Fibroblast of lung (primary cell): ENCODE results near the gene DIS3L2. TPM values are rescaled to one million over a fixed set of nuclear protein-coding genes. Genes with fewer than 3 reads are reported as not detected.

Source experiments
- DNase-seq, 2 donors: peaks; one replicate each; pipeline versions ENCODE4 v3.0.0 to v3.0.0-alpha.2; 2010; ENCODE audit warnings: low read depth in 2 of 2
- H2AFZ ChIP-seq: 2 replicates; pipeline ENCODE4 v1.5.1; 2012; ENCODE audit warnings: low read length, control low read depth, inconsistent platforms
- H3K27ac ChIP-seq: 2 replicates; pipeline ENCODE4 v1.5.1; 2011; ENCODE audit warnings: low read length, control low read depth; ENCODE audit not compliant: insufficient read depth
- H3K27me3 ChIP-seq: 2 replicates; pipeline ENCODE4 v1.5.1; 2011; ENCODE audit warnings: mild to moderate bottlenecking, low read length; ENCODE audit not compliant: control insufficient read depth, insufficient read depth
- H3K36me3 ChIP-seq: 2 replicates; pipeline ENCODE4 v1.5.1; 2011; ENCODE audit warnings: low read length; ENCODE audit not compliant: control insufficient read depth, insufficient read depth
- H3K4me1 ChIP-seq: 2 replicates; pipeline ENCODE4 v1.5.1; 2011; ENCODE audit warnings: low read length; ENCODE audit not compliant: control insufficient read depth, insufficient read depth; ENCODE audit errors: extremely low read depth
- H3K4me2 ChIP-seq: 2 replicates; pipeline ENCODE4 v1.5.1; 2011; ENCODE audit warnings: low read length, control low read depth; ENCODE audit not compliant: insufficient read depth; ENCODE audit errors: extremely low read depth
- H3K4me3 ChIP-seq, 4 experiments: fragments of 200-600 bp in 1 of 4; sonication (generic) in 1 of 4; replicated peaks in 1 of 4; 2 replicates each; pipeline ENCODE4 v1.5.1; 2011 to 2016; ENCODE audit warnings: low read length in 4 of 4, low read depth in 3 of 4, mild to moderate bottlenecking in 3 of 4, control low read depth in 2 of 4, inconsistent platforms in 1 of 4, mixed read lengths in 1 of 4; ENCODE audit not compliant: insufficient read depth in 1 of 4; ENCODE audit errors: control extremely low read depth in 1 of 4
- H3K79me2 ChIP-seq: 2 replicates; pipeline ENCODE4 v1.5.1; 2012; ENCODE audit warnings: mild to moderate bottlenecking, low read length, inconsistent platforms; ENCODE audit not compliant: control insufficient read depth, insufficient read depth
- H3K9ac ChIP-seq: 2 replicates; pipeline ENCODE4 v1.5.1; 2011; ENCODE audit warnings: mild to moderate bottlenecking, low read length, control low read depth; ENCODE audit not compliant: insufficient read depth
- H3K9me3 ChIP-seq: 2 replicates; pipeline ENCODE4 v1.5.1; 2012; ENCODE audit warnings: low read depth, low read length; ENCODE audit not compliant: control insufficient read depth, insufficient read depth
- H4K20me1 ChIP-seq: 2 replicates; pipeline ENCODE4 v1.5.1; 2011; ENCODE audit warnings: low read length; ENCODE audit not compliant: control insufficient read depth, insufficient read depth; ENCODE audit errors: extremely low read depth
- EZH2 ChIP-seq: IDR thresholded peaks from 2 replicates; pipeline ENCODE4 v1.5.1; 2012; ENCODE audit warnings: low read length, control low read depth, mild to moderate bottlenecking; ENCODE audit errors: missing control alignments
- polyA plus RNA-seq, 2 donors: library from polyadenylated mRNA; depleted of rRNA in 1 of 2; stranded (reverse) in 1 of 2; unstranded in 1 of 2; fragments of >200 nt; gene quantifications; 2 replicates each; pipeline ENCODE4 v1.2.1, GENCODE V29; 2011 to 2012; ENCODE audit warnings: missing spikeins in 1 of 2
- total RNA-seq: library from RNA; depleted of rRNA; stranded (reverse); fragments of >200 nt; gene quantifications from 2 replicates; pipeline ENCODE4 v1.2.1, GENCODE V29; 2014
- TF ChIP-seq, protein P1 (sequence below), 2 donors: IDR thresholded peaks in 1 of 2; conservative IDR thresholded peaks in 1 of 2; 1 replicate in 1 of 2; 2 replicates in 1 of 2; pipeline ENCODE4 v1.5.1; 2011 to 2012; ENCODE audit warnings: low read length in 2 of 2, control low read depth in 1 of 2, inconsistent platforms in 1 of 2, low read depth in 1 of 2, mild to moderate bottlenecking in 1 of 2

The DIS3L2 gene
- total and polyA plus RNA-seq, 2 donors (not counting 1 experiment from before 2014, with no cell fraction given): 5.2 to 15.2 TPM

DNA sequence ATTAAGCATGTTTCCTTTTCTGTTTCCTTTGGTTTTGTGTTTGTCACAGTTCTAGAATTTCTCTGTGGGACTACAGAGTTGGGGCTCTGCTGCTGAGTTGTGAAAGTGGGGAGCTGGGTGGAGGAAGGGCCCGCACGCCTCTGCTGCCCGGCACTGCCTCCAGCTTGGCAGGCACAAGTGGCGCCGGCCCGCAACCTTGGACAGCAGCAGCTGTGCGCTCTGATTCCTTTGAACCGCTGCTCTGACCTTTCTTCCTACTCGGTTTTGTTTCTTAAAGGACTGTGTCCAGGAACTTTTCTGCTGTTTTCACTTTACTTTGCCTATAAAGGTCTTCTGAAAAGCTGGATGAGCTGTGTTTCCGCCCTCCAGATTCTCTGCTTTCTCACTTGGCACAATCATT is 279.4 kb downstream of the DIS3L2 start:
- TF ChIP-seq EZH2: no peak
- TF ChIP-seq, protein P1, sequence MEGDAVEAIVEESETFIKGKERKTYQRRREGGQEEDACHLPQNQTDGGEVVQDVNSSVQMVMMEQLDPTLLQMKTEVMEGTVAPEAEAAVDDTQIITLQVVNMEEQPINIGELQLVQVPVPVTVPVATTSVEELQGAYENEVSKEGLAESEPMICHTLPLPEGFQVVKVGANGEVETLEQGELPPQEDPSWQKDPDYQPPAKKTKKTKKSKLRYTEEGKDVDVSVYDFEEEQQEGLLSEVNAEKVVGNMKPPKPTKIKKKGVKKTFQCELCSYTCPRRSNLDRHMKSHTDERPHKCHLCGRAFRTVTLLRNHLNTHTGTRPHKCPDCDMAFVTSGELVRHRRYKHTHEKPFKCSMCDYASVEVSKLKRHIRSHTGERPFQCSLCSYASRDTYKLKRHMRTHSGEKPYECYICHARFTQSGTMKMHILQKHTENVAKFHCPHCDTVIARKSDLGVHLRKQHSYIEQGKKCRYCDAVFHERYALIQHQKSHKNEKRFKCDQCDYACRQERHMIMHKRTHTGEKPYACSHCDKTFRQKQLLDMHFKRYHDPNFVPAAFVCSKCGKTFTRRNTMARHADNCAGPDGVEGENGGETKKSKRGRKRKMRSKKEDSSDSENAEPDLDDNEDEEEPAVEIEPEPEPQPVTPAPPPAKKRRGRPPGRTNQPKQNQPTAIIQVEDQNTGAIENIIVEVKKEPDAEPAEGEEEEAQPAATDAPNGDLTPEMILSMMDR (conservative IDR thresholded peaks at IDR 0.05 in 1 of 2, IDR thresholded peaks at IDR 0.05 in 1 of 2; ENCODE audit: low read depth in 1 of 2, low read length in 2 of 2): no peak
- no peak overlapping the region for H3K4me3 ChIP-seq
- H3K36me3 ChIP-seq: no peaks in the 10 kb centered on the region
- no peaks in the 10 kb centered on the region for H4K20me1 ChIP-seq
- H3K9ac ChIP-seq: no peak overlapping the region
- H3K79me2 ChIP-seq: no peaks in the 10 kb centered on the region
- H3K4me2 ChIP-seq: no peak overlapping the region
- H3K27me3 ChIP-seq: no peaks in the 10 kb centered on the region
- no peak overlapping the region for H2AFZ ChIP-seq
- DNase-seq: no peak
- no peaks in the 10 kb centered on the region for H3K9me3 ChIP-seq
- H3K4me1 ChIP-seq: no peaks in the 10 kb centered on the region
- no peak overlapping the region for H3K27ac ChIP-seq

DNA sequence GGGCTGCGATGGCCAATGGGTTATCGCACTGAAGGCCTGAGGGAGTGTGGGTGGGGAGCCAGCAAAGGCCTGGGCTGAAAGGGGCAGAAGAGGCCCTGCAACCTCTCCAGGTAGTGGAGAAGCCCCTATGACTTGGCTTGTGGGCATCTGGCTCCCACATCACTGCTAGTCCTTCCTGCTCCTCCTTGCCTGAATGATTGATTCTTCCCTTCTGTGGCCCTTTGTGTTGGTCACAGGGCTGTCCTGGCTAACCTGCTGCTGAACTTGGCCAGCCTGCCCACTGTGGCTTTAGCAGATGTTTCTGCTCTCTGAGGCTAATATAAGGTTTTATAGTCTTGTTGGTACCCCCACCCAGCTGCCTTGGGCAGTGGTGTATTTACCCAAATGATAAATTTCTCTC is 280.8 kb downstream of the DIS3L2 start:
- no peak for DNase-seq
- no peak for TF ChIP-seq EZH2
- TF ChIP-seq, protein P1 (conservative IDR thresholded peaks at IDR 0.05 in 1 of 2, IDR thresholded peaks at IDR 0.05 in 1 of 2; ENCODE audit: low read depth in 1 of 2, low read length in 2 of 2): no peak
- H3K4me3 ChIP-seq: no peak overlapping the region
- no peak overlapping the region for H3K4me2 ChIP-seq
- no peaks in the 10 kb centered on the region for H4K20me1 ChIP-seq
- H3K9me3 ChIP-seq: no peaks in the 10 kb centered on the region
- H3K79me2 ChIP-seq: no peaks in the 10 kb centered on the region
- no peaks in the 10 kb centered on the region for H3K36me3 ChIP-seq
- H3K27ac ChIP-seq: no peak overlapping the region
- no peaks in the 10 kb centered on the region for H3K27me3 ChIP-seq
- H2AFZ ChIP-seq: no peak overlapping the region
- H3K4me1 ChIP-seq: no peaks in the 10 kb centered on the region
- no peak overlapping the region for H3K9ac ChIP-seq

DNA sequence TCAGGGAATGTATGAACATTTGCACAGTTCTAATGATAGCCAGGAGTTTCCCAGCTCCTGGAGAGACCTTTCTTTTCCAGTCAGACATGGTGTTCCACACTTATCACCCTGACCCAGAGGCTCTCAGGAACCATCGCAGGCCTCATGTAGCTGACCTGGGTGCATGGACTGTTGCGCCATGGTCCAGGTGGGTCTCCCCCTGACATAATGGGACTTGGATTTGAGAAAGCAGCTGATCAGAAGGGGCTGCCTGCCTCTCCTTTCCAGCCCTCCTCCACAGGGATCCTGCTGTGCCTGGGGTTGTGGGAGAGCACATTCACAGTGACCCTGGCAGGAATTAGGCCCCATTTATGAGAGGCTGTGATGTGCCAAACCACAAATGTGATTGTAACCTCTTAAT is 283.6 kb downstream of the DIS3L2 start:
- H3K27me3 ChIP-seq: no peaks in the 10 kb centered on the region
- no peak overlapping the region for H3K27ac ChIP-seq
- H3K9ac ChIP-seq: no peak overlapping the region
- H2AFZ ChIP-seq: no peak overlapping the region
- no peaks in the 10 kb centered on the region for H4K20me1 ChIP-seq
- no peak for DNase-seq
- H3K79me2 ChIP-seq: no peaks in the 10 kb centered on the region
- H3K4me2 ChIP-seq: no peak overlapping the region
- H3K9me3 ChIP-seq: no peaks in the 10 kb centered on the region
- no peak overlapping the region for H3K4me3 ChIP-seq
- no peaks in the 10 kb centered on the region for H3K36me3 ChIP-seq
- TF ChIP-seq, protein P1 (conservative IDR thresholded peaks at IDR 0.05 in 1 of 2, IDR thresholded peaks at IDR 0.05 in 1 of 2; ENCODE audit: low read depth in 1 of 2, low read length in 2 of 2): no peak
- TF ChIP-seq EZH2: no peak
- H3K4me1 ChIP-seq: no peaks in the 10 kb centered on the region
